HEK293 (cell line): ENCODE data around the gene TNFAIP8L3.

ENCODE experiments used
- CTCF ChIA-PET: fragments of 350-600 bp; formaldehyde crosslinking; extraction: SDS; loops from one replicate; lab custom pipeline; 2021; ENCODE audit warnings: antibody characterized with exemption; lab: Yijun Ruan, JAX
- POLR2A ChIA-PET: fragments of 300-600 bp; formaldehyde crosslinking; extraction: SDS; loops from one replicate; lab custom pipeline; 2020; ENCODE audit warnings: antibody characterized with exemption, inconsistent platforms; lab: Yijun Ruan, JAX
- H3K27ac ChIP-seq: fragments of 200-500 bp; sonication (Bioruptor generic); 2 replicates; pipeline ENCODE4 v1.5.1; 2014; ENCODE audit warnings: low read depth, low read length, control low read depth, inconsistent platforms; ENCODE audit errors: extremely low read depth
- H3K36me3 ChIP-seq, 2 experiments: fragments of 200-500 bp in 1 of 2; sonication (Bioruptor generic) in 1 of 2; 1 replicate in 1 of 2; 2 replicates in 1 of 2; pipeline ENCODE4 v1.5.1; 2014 to 2017; ENCODE audit warnings: inconsistent platforms in 2 of 2, low read length in 2 of 2; ENCODE audit not compliant: control insufficient read depth in 2 of 2, insufficient read depth in 1 of 2
- H3K4me1 ChIP-seq: fragments of 200-500 bp; sonication (Bioruptor generic); 2 replicates; pipeline ENCODE4 v1.5.1; 2014; ENCODE audit warnings: mild to moderate bottlenecking, low read length, inconsistent platforms; ENCODE audit not compliant: control insufficient read depth, insufficient read depth
- H3K4me3 ChIP-seq: 2 replicates; pipeline ENCODE4 v1.5.1; 2011; ENCODE audit warnings: low read depth, mild to moderate bottlenecking, control low read depth, low read length, moderate library complexity
- H3K9me3 ChIP-seq: fragments of 200-500 bp; sonication (Bioruptor generic); 2 replicates; pipeline ENCODE4 v1.5.1; 2014; ENCODE audit warnings: low read depth, low read length, inconsistent platforms; ENCODE audit not compliant: control insufficient read depth, insufficient read depth
- EGR2 ChIP-seq: fragments of 450-650 bp; formaldehyde crosslinking; IDR thresholded peaks from 2 replicates; pipeline ENCODE4 v1.5.1; 2016; ENCODE audit warnings: low read depth, missing biosample characterization, missing genetic modification characterization
- ELK4 ChIP-seq: IDR thresholded peaks from 2 replicates; pipeline ENCODE4 v1.6.1; 2011; ENCODE audit warnings: mild to moderate bottlenecking, low read depth, low read length, borderline replicate concordance
- SCRT2 ChIP-seq: fragments of 450-650 bp; formaldehyde crosslinking; IDR thresholded peaks from 2 replicates; pipeline ENCODE4 v1.5.1; 2016; ENCODE audit warnings: missing biosample characterization, missing genetic modification characterization
- YY1 ChIP-seq: fragments of 450-650 bp; formaldehyde crosslinking; IDR thresholded peaks from 2 replicates; pipeline ENCODE4 v1.5.1; 2018; ENCODE audit warnings: missing biosample characterization, missing genetic modification characterization
- ZFHX2 ChIP-seq: fragments of 450-650 bp; formaldehyde crosslinking; conservative IDR thresholded peaks from 2 replicates; pipeline ENCODE4 v1.5.1; 2016; ENCODE audit warnings: missing biosample characterization, missing genetic modification characterization
- ZFP69B ChIP-seq: fragments of 450-650 bp; formaldehyde crosslinking; IDR thresholded peaks from 2 replicates; pipeline ENCODE4 v1.5.1; 2016; ENCODE audit warnings: missing biosample characterization, missing genetic modification characterization
- ZIC2 ChIP-seq: fragments of 450-650 bp; formaldehyde crosslinking; IDR thresholded peaks from 2 replicates; pipeline ENCODE4 v1.5.1; 2016; ENCODE audit warnings: missing biosample characterization, missing genetic modification characterization
- ZNF16 ChIP-seq: fragments of 450-650 bp; formaldehyde crosslinking; IDR thresholded peaks from 2 replicates; pipeline ENCODE4 v1.5.1; 2016; ENCODE audit warnings: low read depth, missing biosample characterization, missing genetic modification characterization
- ZNF239 ChIP-seq: fragments of 450-650 bp; formaldehyde crosslinking; IDR thresholded peaks from 2 replicates; pipeline ENCODE4 v1.5.1; 2016; ENCODE audit warnings: missing biosample characterization, missing genetic modification characterization
- ZNF302 ChIP-seq: fragments of 450-650 bp; formaldehyde crosslinking; IDR thresholded peaks from 2 replicates; pipeline ENCODE4 v1.5.1; 2016; ENCODE audit warnings: missing biosample characterization, missing genetic modification characterization, low read depth
- ZNF335 ChIP-seq: fragments of 450-650 bp; formaldehyde crosslinking; conservative IDR thresholded peaks from 2 replicates; pipeline ENCODE4 v1.5.1; 2016; ENCODE audit warnings: missing biosample characterization, missing genetic modification characterization
- ZNF423 ChIP-seq: fragments of 450-650 bp; formaldehyde crosslinking; IDR thresholded peaks from 2 replicates; pipeline ENCODE4 v1.5.1; 2016; ENCODE audit warnings: missing biosample characterization, missing genetic modification characterization
- ZNF426 ChIP-seq: fragments of 450-650 bp; formaldehyde crosslinking; IDR thresholded peaks from 2 replicates; pipeline ENCODE4 v1.5.1; 2017; ENCODE audit warnings: missing biosample characterization, missing genetic modification characterization, mild to moderate bottlenecking, inconsistent platforms, moderate library complexity
- ZNF501 ChIP-seq: fragments of 450-650 bp; formaldehyde crosslinking; IDR thresholded peaks from 2 replicates; pipeline ENCODE4 v1.5.1; 2016; ENCODE audit warnings: missing biosample characterization, missing genetic modification characterization
- ZNF558 ChIP-seq: fragments of 450-650 bp; formaldehyde crosslinking; IDR thresholded peaks from 2 replicates; pipeline ENCODE4 v1.5.1; 2016; ENCODE audit warnings: missing biosample characterization, missing genetic modification characterization
- ZNF561 ChIP-seq: fragments of 450-650 bp; IDR thresholded peaks from 2 replicates; pipeline ENCODE4 v1.5.1; 2018; ENCODE audit warnings: missing biosample characterization, missing genetic modification characterization, borderline replicate concordance
- ZNF585B ChIP-seq: fragments of 450-650 bp; formaldehyde crosslinking; IDR thresholded peaks from 2 replicates; pipeline ENCODE4 v1.5.1; 2016; ENCODE audit warnings: missing biosample characterization, missing genetic modification characterization
- ZNF677 ChIP-seq: fragments of 450-650 bp; IDR thresholded peaks from 2 replicates; pipeline ENCODE4 v1.5.0; 2018; ENCODE audit warnings: missing biosample characterization, mild to moderate bottlenecking, missing genetic modification characterization, moderate library complexity
- ZNF747 ChIP-seq: fragments of 450-650 bp; formaldehyde crosslinking; IDR thresholded peaks from 2 replicates; pipeline ENCODE4 v1.5.1; 2016; ENCODE audit warnings: missing biosample characterization, missing genetic modification characterization
- ZSCAN23 ChIP-seq: fragments of 450-650 bp; formaldehyde crosslinking; IDR thresholded peaks from 2 replicates; pipeline ENCODE4 v1.5.1; 2016; ENCODE audit warnings: missing biosample characterization, missing genetic modification characterization
- ZSCAN30 ChIP-seq: fragments of 450-650 bp; IDR thresholded peaks from 2 replicates; pipeline ENCODE4 v1.5.1; 2018; ENCODE audit warnings: missing biosample characterization, mild to moderate bottlenecking, missing genetic modification characterization, moderate library complexity
- ZSCAN4 ChIP-seq: fragments of 450-650 bp; formaldehyde crosslinking; IDR thresholded peaks from 2 replicates; pipeline ENCODE4 v1.5.1; 2017; ENCODE audit warnings: missing biosample characterization, missing genetic modification characterization
- TF ChIP-seq, protein P1 (sequence below): fragments of 450-650 bp; formaldehyde crosslinking; IDR thresholded peaks from 2 replicates; pipeline ENCODE4 v1.5.1; 2016; ENCODE audit warnings: missing biosample characterization, missing genetic modification characterization
- TF ChIP-seq, protein P2 (sequence below): fragments of 450-650 bp; formaldehyde crosslinking; conservative IDR thresholded peaks from 2 replicates; pipeline ENCODE4 v1.5.1; 2016; ENCODE audit warnings: low read depth, missing biosample characterization, missing genetic modification characterization
- TF ChIP-seq, protein P3 (sequence below): fragments of 450-650 bp; formaldehyde crosslinking; IDR thresholded peaks from 2 replicates; pipeline ENCODE4 v1.5.1; 2016; ENCODE audit warnings: missing biosample characterization, missing genetic modification characterization

Gene TNFAIP8L3

DNA sequence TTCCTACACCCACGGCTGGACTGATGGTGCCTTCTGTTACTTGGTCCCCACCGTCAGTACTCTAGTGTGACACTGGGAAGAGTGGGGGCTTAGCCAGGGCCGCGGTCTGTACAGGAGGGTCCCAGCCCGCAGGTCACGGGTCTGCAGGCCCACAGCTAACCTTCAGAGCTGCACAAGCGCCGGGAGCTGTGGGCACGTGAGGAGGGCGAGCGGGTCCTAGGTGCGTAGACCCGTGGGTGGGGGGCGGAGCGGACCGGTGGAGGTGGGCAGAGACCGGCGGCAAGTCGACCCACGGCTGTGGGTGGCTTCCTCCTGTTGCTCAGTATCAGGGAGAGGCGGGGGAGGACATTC, 1.2 kb downstream of the TNFAIP8L3 start:
- no peaks in the 10 kb centered on the region for H3K36me3 ChIP-seq
- ChIA-PET CTCF (no interaction called here), POLR2A (no interaction called here)
- no peak overlapping the region for H3K27ac ChIP-seq
- no peaks in the 10 kb centered on the region for H3K9me3 ChIP-seq
- H3K4me3 ChIP-seq = no peak overlapping the region
- TF ChIP-seq ZNF501 (no peak), ZNF585B (tag by site-specific recombination) (no peak), ZNF335 (tag by site-specific recombination) (no peak), EGR2 (tag by site-specific recombination) (peak; percentile 61; the same call in 1 of the 2 replicates), ZSCAN30 (tag by site-specific recombination) (no peak), ZNF16 (tag by site-specific recombination) (no peak), ZSCAN4 (no peak), ZFHX2 (tag by site-specific recombination) (peak; percentile 85)
- TF ChIP-seq, protein P1, sequence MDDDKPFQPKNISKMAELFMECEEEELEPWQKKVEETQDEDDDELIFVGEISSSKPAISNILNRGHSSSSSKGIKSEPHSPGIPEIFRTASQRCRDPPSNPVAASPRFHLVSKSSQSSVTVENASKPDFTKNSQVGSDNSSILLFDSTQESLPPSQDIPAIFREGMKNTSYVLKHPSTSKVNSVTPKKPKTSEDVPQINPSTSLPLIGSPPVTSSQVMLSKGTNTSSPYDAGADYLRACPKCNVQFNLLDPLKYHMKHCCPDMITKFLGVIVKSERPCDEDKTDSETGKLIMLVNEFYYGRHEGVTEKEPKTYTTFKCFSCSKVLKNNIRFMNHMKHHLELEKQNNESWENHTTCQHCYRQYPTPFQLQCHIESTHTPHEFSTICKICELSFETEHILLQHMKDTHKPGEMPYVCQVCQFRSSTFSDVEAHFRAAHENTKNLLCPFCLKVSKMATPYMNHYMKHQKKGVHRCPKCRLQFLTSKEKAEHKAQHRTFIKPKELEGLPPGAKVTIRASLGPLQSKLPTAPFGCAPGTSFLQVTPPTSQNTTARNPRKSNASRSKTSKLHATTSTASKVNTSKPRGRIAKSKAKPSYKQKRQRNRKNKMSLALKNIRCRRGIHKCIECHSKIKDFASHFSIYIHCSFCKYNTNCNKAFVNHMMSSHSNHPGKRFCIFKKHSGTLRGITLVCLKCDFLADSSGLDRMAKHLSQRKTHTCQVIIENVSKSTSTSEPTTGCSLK = no peak
- H3K4me1 ChIP-seq = peaks cover 5% of the 10 kb centered on the region; the same call in 1 of the 2 replicates

DNA sequence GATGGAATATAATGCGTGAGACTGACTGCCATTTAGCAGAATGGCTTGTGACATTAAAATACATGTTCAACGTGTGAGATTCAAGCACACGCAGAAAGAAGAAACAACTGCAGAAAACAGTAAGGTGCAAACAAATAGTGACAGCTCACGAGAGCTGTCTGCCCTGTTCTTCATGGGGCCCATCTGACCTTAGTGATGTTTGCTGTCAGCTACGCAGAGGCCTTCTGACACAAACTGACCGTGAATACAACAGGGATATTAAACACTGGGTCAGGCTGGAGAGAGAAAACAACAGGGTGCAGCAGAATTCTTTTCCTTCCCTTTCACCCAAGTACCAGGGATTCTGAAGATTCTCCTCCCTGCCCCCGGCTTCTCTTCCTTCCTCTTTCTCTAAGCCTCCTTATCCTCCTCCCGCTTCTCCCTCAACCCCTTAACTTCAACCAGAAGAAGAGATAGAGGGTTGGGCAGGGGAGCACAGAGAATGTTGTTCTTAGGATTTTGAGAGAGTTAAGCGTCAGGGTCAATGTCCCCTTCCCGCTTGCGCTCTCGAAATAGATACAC, 2.1 kb downstream of the TNFAIP8L3 start:
- CTCF ChIA-PET = no interaction called here
- no peak overlapping the region for H3K27ac ChIP-seq
- no peak overlapping the region for H3K4me3 ChIP-seq
- no peaks in the 10 kb centered on the region for H3K4me1 ChIP-seq
- POLR2A ChIA-PET = no interaction called here
- H3K36me3 ChIP-seq = no peaks in the 10 kb centered on the region
- H3K9me3 ChIP-seq = no peaks in the 10 kb centered on the region
- TF ChIP-seq ZNF561 (tag by site-specific recombination) (no peak), ZNF558 (tag by site-specific recombination) (no peak), ZNF747 (tag by site-specific recombination) (no peak), ZNF423 (tag by site-specific recombination) (no peak), YY1 (tag by site-specific recombination) (no peak), SCRT2 (tag by site-specific recombination) (no peak), ZNF302 (tag by site-specific recombination) (no peak), ELK4 (no peak), ZNF426 (tag by site-specific recombination) (no peak), ZNF239 (tag by site-specific recombination) (no peak), ZNF677 (tag by site-specific recombination) (no peak), ZSCAN23 (tag by site-specific recombination) (no peak), ZSCAN4 (no peak), ZIC2 (no peak), ZFP69B (tag by site-specific recombination) (no peak)
- TF ChIP-seq, protein P2, sequence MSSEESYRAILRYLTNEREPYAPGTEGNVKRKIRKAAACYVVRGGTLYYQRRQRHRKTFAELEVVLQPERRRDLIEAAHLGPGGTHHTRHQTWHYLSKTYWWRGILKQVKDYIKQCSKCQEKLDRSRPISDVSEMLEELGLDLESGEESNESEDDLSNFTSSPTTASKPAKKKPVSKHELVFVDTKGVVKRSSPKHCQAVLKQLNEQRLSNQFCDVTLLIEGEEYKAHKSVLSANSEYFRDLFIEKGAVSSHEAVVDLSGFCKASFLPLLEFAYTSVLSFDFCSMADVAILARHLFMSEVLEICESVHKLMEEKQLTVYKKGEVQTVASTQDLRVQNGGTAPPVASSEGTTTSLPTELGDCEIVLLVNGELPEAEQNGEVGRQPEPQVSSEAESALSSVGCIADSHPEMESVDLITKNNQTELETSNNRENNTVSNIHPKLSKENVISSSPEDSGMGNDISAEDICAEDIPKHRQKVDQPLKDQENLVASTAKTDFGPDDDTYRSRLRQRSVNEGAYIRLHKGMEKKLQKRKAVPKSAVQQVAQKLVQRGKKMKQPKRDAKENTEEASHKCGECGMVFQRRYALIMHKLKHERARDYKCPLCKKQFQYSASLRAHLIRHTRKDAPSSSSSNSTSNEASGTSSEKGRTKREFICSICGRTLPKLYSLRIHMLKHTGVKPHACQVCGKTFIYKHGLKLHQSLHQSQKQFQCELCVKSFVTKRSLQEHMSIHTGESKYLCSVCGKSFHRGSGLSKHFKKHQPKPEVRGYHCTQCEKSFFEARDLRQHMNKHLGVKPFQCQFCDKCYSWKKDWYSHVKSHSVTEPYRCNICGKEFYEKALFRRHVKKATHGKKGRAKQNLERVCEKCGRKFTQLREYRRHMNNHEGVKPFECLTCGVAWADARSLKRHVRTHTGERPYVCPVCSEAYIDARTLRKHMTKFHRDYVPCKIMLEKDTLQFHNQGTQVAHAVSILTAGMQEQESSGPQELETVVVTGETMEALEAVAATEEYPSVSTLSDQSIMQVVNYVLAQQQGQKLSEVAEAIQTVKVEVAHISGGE (tag by site-specific recombination) = no peak
- TF ChIP-seq, protein P3, sequence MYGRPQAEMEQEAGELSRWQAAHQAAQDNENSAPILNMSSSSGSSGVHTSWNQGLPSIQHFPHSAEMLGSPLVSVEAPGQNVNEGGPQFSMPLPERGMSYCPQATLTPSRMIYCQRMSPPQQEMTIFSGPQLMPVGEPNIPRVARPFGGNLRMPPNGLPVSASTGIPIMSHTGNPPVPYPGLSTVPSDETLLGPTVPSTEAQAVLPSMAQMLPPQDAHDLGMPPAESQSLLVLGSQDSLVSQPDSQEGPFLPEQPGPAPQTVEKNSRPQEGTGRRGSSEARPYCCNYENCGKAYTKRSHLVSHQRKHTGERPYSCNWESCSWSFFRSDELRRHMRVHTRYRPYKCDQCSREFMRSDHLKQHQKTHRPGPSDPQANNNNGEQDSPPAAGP = no peak
